ENCODE measurements around the gene VASH2.
A peak's percentile ranks its signal among the peaks of the same experiment; 100 is the strongest.
"Not testable (repeated sequence)": the region's sequence is repeated elsewhere in the genome, so short reads cannot be mapped to it uniquely, and the experiment has no call there.

The VASH2 gene

DNA sequence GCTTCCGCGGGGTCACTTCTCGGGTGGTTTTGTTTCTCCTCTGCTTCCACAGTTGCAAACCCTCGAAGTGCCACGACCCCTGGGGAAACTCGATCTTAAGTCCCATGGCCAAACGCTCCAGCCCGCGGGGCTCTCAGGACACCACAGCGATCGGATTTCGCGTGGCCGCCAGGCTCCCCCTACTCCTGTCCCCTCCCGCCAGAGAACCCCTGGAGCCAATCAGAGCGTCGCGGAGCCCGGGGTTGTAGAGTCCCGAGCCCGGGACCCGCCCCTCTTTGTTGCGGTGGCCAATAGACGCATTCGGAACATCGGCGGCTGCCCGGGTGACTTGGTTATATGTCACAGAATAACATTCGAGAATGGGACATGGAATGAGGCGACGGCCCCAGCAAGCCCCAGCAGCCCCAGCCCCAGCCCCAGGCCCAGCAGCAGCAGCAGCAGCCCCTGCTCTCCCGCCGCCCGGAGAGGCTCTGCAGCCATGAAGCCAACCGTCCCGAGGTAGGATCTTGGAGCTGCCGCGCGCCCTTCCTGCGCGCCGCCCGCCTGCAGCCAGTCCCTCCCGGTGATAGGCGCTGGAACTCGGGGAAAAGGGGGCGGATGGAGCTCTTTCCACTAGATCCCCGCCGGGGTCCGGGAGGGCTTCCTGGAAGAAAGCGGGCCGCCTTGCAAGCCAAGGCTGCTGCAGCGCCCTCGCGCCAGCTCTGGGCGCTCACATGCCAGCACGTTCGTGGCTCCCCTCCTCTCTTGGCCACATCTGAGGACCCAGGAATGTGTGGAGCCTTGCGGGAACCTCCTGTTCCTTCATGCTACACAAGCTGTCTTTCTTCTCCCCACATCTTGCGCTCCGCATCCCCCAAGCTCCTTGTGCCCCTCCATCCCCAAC is at the start of gene VASH2:
VASH2 (plus strand) TSS at position 299 of the 883 bp plus-strand sequence. CDS start 1,002 bp downstream, outside the sequence.
- DNase-seq = peak; percentile 6 to 31

DNA sequence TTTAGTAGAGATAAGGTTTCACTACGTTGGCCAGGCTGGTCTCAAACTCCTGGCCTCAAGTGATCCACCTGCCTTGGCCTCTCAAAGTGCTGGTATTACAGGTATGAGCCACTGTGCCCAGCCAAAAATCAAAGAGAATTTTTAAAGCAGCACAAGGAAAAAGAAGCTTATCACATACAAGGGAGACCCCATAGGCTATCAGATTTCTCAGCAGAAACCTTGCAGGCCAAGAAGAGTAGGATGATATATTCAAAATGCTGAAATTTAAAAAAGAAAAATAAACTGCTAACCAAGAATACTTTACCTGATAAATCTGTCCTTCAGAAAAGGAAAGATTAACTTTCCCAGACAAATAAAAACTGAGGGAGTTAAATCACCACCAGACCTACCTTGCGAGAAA is 49.1 kb upstream of the VASH2 start:
- no peak for DNase-seq

DNA sequence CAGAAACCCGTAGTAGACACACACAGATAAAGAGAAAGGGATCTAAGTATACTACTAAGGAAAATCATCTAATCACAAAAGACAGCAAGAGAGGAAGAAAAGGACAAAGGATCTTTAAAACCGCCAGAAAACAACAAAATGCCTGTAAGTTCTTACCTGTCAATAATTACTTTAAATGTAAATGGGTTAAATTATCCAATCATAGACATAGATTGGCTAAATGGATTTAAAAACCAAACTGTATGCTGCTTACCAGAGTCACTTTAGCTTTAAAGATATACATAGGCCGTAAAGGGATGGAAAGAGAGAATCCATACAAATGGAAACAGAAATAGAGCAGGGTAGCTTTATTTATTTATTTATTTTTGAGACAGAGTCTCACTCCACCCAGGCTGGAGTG is 48.3 kb upstream of the VASH2 start:
- DNase-seq = no peak

DNA sequence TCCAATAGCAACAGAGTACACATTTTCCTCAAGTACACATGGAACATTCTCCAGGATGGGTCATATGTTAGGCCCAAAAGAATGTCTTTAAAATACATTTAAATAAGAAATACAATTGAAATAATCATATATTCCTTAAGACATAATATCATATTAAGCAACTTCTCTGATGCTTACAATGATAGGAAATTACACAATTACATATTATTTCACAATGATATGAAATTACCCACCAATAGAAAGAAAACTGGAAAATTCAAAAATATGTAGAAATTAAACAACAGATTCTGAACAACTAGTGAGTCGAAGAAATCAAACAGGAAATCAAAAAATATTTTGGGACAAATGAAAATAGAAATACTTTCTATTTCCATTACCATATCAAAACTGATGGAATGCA is 46.7 kb upstream of the VASH2 start:
- no peak for DNase-seq

DNA sequence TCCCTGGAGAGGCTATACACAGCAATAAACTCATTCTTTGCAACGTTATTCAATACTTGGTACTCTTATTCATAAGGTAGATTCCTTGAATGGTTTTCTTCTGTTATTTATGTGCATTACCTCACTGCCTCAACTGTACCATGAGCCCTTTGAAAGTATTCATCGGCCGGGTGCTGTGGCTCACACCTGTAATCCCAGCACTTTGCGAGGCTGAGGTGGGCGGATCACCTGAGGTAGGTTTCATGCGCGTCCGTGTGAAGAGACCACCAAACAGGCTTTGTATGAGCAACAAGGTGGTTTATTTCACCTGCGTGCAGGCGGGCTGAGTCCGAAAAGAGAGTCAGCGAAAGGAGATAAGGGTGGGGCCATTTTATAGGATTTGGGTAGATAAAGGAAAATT is 42.3 kb upstream of the VASH2 start:
- not testable (repeated sequence) for DNase-seq

DNA sequence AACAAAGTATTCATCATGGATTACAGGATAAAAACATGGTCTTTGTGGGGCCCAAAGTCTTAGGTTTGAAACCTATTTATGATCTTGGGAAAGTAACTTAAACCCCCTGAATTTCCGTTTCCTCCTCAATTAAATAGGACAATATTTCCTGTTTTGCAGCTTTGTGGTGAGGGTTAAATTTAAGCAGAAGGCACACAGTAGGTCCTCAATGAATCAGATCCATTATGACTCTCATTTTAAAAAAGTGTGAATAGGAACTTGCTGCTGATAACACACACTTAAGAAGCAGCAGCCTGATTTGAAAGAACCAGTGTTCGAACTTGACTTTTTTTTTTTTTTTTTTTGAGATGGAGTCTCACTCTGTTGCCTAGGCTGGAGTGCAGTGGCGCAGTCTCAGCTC is 41.4 kb upstream of the VASH2 start:
- DNase-seq = no peak

DNA sequence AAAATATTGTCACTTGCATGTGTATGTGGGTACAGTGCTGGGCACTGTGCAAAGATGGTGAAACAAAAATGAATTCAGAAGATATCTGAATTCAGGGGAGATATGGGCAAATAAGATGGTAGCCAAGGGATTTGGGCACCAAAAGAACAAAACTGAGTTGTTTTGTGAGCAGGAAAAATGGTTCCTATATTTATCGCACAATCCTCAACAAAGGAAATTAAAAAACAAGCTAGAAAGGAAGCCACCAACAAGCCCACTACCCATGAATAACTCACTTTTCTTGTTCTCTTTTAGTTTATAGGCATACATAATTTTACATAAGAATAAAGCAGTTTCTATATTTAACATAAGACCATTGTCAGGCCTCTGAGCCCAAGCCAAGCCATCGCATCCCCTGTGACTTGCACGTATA is 40.7 kb upstream of the VASH2 start:
- no peak for DNase-seq

DNA sequence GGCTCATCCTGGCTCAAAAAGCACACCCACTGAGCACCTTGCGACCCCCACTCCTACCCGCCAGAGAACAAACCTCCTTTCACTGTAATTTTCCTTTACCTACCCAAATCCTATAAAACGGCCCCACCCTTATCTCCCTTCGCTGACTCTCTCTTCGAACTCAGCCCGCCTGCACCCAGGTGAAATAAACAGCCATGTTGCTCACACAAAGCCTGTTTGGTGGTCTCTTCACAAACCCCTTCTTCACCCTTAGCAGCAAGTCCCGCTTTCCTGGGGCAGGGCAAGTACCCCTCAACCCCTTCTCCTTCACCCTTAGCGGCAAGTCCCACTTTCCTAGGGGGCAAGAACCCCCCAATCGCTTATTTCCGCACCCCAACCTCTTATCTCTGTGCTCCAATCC is 40.1 kb upstream of the VASH2 start:
- DNase-seq = not testable (repeated sequence)

DNA sequence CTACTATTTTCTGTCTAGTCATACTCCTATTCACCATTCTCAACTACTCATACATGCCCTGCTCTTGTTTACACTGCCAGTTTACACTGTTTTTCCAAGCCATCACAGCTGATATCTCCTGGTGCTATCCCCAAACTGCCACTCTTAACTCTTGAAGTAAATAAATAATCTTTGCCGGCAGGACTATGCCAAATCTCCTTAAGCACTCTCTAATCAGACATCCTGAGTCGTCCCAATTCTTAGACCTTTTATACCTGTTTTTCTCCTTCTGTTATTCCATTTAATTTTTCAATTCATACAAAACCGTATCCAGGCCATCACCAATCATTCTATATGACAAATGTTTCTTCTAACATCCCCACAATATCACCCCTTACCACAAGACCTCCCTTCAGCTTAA is 36.7 kb upstream of the VASH2 start:
- DNase-seq = not testable (repeated sequence)

DNA sequence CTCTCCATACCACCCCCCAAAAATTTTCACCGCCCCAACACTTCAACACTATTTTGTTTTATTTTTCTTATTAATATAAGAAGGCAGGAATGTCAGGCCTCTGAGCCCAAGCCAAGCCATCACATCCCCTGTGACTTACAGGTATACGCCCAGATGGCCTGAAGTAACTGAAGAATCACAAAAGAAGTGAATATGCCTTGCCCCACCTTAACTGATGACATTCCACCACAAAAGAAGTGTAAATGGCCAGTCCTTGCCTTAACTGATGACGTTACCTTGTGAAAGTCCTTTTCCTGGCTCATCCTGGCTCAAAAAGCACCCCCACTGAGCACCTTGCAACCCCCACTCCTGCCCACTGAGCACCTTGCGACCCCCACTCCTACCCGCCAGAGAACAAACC is 36.2 kb upstream of the VASH2 start:
- DNase-seq = not testable (repeated sequence)

DNA sequence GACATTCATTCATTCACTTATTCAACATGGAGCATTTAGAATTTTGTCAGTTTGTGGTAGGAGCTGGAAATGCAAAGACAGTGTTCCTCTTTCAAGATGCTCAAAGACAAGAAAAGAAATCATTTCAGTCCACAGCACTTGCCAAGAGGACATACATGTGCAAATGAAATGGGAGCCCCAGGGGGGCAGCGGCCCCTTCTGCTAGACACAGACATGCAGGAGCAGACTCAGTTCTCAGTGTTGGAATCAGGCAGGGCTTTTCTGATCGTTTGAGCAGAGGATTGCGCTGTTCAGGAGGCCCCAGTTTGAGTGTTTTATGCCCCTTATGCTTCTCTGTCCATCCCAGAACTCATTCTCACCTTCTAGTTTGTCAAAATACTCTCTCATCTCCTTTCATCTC is 35.6 kb upstream of the VASH2 start:
- no peak for DNase-seq

DNA sequence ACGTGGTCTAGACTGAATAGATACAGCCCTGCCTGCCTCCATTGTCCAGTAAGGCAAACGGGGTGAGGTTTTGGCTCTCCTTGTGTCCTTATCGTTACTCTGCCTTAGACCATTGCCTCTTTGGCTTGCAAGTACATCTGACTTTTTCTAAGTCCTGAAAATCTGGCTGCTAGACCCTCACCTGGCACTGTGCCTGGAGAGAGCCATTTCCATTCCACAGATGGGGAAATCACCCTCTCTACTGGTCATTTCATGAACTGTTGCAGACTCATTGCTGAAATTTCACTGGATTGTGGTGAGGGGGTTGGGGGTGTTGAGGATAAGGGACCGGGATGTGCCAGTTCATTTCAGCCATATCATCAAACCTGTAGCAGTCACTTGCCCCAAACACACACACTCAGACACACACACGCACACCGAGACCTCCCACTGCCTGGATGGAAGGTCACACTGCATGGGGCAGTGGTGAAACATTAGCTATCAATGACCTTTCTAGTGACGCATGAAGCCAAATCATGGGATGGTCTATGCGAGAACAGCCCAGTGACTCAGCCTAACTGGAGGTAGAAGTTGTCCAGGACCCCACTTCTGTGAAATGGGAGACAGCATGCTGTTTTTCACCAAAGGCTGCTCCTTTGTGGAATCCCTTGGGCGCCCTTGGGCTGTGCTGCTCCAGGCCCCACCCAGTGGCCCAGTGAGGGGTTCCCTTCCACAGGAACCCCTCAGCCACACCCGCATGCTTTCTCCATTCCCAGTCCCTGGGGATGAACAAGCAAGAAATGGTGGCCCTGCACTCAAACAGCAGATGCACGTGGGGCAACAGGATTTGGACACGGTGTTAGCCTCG is 34.9 kb upstream of the VASH2 start:
- no peak for DNase-seq

DNA sequence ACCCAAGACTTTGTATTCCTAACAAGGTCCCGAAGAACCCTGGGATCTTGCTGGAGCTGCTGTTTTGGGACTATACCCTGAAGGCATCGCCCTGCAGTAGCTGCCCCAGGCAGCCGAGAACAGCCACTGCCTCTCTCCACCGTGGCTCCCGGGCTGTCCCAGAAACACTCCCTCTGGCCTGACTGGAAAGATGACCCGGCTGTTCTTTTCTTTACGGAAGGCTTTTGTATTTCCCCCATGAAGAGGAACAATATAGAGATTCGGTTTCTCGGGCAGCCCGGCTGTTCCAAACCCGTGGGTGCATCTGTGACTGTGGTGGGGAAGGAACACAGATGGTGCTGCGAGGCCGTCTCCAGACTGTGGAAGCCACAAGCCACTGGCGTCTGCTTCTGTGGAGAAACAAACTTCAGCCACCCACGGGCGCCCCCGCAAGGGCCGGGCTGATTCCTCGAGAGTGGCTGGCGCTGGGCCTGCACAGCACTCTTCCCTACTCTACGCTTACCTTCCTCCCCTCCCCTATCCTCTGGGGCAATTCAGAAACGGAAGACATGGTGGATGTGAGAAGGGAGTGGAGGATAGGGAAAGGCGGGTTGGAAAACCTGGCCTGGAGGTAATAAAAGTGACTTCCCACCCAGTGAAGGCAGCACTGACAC is 33.7 kb upstream of the VASH2 start:
- peak in 1 of 2 donors; percentile 67 for DNase-seq

DNA sequence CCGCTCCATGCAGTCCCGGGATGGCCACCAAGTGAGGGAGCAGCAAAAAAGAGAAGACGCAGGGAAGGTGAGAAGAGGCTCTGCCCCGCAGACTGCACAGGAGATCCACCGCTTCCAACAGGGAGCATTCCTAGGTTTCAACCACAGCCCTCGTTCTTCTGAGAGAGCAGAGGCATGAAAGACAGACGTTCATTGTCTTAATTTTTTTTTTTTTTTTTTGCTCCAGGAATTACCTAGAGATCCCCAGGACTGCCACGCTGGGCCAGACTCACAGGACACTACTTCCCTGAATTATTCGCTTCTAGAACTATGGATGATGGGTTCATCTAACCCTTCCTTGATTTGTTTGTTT is 33.2 kb upstream of the VASH2 start:
- DNase-seq = no peak

DNA sequence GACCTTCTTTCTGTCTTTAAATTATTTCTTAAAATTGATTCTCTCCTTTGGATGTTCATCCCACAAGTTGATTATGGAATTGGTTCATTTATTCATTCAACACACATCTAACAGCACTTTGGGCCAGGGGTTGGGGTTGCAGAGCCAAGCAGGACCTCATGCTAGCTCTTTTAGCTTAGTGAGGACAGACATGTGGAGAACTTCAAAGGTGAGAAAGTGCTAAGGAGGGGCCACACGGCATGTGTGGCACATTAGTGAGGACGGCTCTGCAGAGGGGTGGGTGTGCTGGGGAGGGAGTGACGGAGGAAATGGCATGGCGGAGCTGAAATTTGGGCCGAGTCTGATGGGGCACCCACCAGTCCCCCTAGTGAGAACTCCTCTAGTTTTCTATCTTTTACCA is 32.5 kb upstream of the VASH2 start:
- DNase-seq = no peak

DNA sequence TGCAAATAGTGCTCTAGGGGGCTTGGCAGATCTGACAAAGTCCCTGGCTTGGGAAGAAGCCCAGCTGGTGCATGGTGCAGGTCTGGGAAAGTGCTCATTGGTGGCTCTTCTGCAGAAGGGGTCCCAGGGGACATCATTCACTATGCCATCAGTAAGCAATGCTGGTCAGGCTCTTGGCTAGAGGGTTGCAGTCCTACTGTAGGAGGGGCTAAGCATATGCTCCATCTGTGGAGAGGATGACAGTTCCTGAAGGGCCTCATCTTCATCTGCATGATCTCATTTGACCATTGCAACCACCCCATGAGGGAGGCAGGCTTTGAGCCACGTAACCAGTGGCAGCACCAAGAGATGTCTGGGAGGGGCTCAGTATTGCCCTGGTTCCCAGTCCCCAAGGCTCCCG is 31.5 kb upstream of the VASH2 start:
- DNase-seq = no peak

DNA sequence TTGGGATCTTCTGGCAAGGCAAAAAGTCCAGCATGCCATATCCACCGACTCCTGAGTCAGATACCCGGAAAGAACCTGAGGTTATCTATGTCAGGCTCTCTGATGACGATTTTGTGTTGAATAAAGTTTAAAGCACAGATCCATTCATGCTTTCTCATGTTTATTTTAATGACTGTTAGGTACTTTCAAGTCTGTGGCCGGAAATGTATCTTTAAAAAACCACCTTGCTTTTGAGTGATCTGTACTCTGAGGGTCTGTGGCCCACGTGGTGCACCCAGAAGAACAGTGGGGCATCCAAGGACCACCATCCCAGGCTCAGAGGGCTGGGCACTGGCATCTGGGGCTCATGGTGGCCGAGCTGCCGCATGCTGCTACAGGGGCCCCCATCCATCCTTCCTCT is 30.1 kb upstream of the VASH2 start:
- no peak for DNase-seq

DNA sequence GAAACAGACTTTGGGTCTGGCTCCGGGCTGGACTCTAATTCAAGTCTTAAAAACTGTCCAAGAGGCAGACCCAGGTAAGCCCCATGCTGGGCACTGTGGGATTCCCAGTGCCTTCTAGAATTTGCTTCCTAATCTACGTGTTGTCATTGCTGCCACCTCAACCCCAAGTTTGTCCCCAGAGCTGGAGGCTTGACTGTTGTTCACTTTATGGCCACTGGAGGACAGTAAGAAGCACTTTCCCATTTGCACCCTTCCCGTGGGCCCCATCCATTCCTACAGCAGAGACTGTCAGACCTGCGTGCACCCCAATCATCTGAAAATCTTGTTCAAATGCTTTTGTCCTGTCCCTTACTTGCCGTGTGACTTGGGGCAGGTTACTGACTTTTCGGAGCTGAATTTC is 29.4 kb upstream of the VASH2 start:
- DNase-seq = no peak

DNA sequence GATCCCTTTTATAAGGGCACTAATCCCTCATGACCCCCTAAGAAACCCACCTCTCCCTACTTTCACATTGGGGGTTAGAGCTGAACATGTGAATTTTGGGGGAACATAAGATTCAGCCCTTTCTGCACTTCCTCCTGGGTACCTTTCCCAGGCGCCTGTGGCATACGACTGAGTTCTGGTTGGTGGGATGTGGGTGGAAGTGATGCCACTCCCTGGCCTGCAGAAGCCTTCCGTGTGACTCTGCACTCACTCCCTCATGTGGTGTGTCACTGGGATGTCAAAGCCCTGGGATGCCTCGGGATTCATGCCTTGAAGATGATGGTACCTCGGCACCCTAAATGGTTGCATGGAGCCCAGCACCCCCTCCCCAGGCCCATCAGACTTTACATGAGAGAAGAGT is 28.3 kb upstream of the VASH2 start:
- DNase-seq = no peak

DNA sequence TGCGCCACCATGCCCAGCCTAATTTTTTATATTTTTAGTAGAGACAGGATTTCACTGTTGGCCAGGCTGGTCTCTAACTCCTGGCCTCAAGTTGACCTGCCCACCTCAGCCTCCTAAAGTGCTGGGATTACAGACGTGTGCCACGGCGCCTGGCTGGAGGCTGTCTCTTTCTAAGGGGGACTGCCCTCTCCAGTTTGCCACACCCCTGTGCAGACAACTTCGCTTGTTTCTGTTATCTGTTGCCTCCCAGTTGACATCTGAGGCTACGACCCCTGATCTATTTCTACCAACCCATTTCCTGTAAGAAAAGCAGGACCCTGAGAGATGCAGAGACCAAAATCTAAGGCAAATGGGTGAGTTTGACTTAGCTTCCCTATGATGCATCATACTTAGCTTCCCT is 24.0 kb upstream of the VASH2 start:
- DNase-seq = no peak

DNA sequence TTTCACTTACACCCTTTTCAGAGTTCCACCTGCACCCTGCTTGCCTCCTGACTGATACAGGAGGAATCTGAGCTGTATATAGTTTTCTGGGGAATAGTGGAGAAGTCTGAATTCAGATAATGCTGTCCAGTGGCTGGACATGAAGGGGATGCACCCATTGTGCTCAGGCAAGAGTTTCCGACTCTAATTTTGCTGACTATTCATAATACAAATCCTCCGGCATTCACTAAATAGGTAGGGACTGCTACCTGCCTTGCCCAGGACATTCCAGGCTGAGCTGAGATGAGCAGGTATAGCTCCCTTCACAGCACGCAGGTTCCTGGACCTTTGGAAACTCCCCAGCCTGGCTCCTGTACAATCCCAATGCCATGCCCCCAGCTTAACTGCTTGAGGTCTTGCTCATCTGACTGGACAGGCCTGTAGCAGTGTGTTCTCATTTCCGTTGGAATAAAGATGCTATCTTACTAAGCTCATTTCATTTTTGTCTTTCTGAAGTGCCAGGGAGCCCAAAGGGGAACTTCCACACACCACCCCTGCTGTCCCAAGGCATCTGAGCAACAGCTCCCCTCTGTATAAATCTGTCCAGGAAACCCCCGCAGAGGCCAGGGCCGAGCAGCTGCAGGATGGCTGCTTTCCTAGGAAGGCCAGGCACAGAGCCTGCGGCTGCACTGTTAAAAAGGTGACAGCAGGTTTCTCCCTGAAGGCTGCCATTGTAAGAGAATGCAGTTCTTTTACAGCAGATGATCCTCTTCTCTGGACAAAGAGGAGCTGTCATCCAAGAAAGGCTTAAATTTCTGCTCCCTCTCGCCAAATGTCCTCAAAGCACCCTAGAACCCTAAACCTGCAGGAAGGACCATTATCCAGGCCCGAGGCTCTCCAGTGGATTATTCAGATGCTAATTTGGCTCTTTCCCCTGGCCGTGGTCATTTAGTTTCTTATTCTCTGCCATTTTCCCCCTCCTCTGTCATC is 21.7 kb upstream of the VASH2 start:
- DNase-seq = peak in 1 of 2 donors; percentile 25

DNA sequence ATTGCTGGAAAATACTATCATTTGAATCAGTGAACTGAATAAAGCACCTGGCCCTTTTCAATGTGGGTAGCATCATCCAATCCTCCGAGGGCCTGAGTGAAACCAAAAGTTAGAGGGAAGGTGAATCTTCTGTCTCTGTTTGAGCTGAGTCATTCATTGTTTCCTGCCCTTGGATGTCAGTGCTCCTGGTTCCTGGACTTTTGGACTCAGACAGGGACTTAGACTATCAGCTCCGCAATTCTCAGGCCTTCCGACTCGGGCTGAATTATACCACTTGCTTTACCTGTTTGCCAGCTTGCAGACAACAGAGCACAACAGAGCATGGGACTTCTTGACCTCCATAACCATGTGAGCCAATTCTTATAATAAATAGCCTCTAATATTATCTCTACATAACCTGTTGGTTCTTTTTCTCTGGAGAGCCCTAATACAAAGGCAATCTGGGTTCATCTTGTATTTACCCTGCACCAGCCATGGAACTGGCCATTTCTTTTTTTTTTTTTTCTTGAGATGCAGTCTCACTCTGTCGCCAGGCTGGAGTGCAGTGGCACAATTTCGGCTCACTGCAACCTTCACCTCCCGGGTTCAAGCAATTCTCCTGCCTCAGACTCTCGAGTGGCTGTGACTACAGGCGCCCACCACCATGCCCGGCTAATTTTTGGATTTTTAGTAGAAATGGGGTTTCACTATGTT is 19.2 kb upstream of the VASH2 start:
- no peak for DNase-seq

Measured in bone marrow (tissue), 2 donors.